ENCODE measurements around the gene EPHA1.

GRCh38 chr7:143406002-143406357, 2.7 kb downstream of the EPHA1 start:
- TF ChIP-seq CTCF (IDR thresholded peaks at IDR 0.05 in 8 of 11, conservative IDR thresholded peaks at IDR 0.05 in 3 of 11): no peak
- TF ChIP-seq POLR2A (IDR thresholded peaks at IDR 0.05): no peak
